ENCODE results near the gene SH3BP1.
"Not testable (repeated sequence)": the region's sequence is repeated elsewhere in the genome, so short reads cannot be mapped to it uniquely, and the experiment has no call there.

Gene SH3BP1

DNA sequence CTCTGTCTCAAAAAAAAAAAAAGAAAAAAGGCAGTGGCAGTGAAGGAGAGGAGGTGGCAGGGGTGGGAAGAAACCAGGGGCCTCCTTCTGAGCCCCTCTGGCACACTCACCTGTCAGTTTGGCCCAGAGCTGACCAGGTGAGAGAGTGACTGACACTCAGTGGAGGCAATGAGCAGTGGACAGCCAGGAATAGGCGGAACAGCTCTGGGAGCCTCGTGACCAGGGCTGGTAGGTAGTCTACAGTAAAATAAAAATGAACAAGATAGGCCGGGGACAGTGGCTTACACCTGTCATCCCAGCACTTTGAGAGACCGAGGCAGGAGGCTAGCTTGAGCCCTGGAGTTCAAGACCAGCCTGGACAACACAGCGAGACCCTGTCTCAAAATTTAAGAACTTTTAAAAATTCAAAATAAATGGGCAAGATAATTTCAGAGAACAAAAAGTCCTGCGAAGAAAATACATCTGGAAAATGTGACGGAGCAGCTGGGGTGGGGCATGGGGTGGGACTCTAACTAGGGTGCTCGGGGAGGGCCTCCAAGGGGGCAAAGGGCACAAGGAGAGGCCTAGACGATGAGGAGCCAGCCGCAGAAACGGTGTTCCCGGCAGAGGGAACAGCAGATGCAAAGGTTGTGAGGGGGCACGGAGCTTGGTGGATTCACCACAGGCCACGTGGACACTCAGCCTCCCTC, 15.2 kb downstream of the SH3BP1 start:
- no peak for FAIRE-seq
- DNase-seq (ENCODE audit: insufficient read length), result no peak
- no peak for TF ChIP-seq POLR2A (IDR thresholded peaks at IDR 0.05; ENCODE audit: low read depth, low read length)
- TF ChIP-seq POLR2AphosphoS5 (IDR thresholded peaks at IDR 0.05; ENCODE audit: low read depth, low read length), result no peak
- no peak for TF ChIP-seq TAF1 (IDR thresholded peaks at IDR 0.05; ENCODE audit: borderline replicate concordance, low read depth, low read length)

DNA sequence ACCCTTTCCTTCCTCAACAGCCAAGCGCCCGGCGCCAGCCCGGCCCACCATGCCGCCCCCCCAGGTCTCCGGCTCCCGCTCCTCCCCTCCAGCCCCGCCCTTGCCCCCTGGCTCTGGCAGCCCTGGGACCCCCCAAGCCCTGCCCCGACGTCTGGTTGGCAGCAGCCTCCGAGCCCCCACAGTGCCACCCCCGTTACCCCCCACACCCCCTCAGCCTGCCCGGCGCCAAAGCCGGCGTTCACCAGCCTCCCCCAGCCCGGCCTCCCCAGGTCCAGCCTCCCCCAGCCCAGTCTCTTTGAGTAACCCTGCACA, 15.7 kb downstream of the SH3BP1 start:
- TF ChIP-seq TAF1 (IDR thresholded peaks at IDR 0.05; ENCODE audit: borderline replicate concordance, low read depth, low read length), result no peak
- TF ChIP-seq POLR2AphosphoS5 (IDR thresholded peaks at IDR 0.05; ENCODE audit: low read depth, low read length), result no peak
- TF ChIP-seq POLR2A (IDR thresholded peaks at IDR 0.05; ENCODE audit: low read depth, low read length), result no peak
- FAIRE-seq (no peak), DNase-seq (ENCODE audit: insufficient read length) (no peak)

DNA sequence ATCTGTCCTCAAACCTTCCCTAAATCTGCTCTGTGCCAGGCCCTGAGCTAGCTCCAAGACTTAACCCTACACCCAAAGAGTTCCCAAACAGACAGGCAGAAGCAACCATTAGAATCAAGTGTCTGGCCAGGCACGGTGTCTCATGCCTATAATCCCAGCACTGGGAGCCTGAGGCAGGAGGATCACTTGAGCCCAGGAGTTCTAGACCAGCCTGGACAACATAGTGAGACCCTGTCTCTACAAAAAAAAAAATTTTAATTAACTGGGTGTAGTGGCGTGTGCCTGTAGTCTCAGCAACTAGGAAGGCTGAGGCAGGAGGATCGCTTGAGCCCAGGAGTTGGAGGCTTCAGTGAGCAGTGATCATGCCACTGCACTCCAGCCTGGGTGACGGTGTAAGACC, 17.1 kb downstream of the SH3BP1 start:
- not testable (repeated sequence) for DNase-seq (ENCODE audit: insufficient read length); FAIRE-seq

DNA sequence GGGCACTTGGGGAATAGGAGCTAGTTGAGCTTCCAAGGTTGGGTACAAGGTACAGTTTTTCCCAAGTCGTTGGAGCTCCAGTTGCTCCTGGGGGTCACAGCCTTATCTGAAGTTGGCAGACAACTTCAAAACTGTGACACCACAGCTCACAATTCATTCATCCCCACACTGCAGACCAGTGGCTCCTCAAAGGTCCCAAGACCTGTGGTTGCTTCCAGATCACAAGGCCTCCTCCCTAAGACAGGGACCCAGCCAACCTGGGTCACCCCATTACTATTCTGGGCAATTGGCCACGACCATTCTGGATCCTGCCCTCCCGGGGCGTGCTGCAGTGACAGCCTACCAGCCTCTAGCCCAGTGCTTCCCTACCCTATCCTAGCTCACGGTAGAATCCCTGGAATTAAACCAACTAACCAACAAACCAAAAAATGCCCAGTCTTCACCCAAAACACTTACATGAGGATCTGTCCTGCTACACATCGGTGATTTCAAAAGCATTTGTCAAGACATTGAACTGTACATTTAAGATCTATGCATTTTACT, 18.2 kb downstream of the SH3BP1 start:
- no peak for TF ChIP-seq TAF1 (IDR thresholded peaks at IDR 0.05; ENCODE audit: borderline replicate concordance, low read depth, low read length)
- TF ChIP-seq POLR2AphosphoS5 (IDR thresholded peaks at IDR 0.05; ENCODE audit: low read depth, low read length), result peak; percentile 81
- no peak; the same call in none of the 2 replicates for TF ChIP-seq POLR2A (IDR thresholded peaks at IDR 0.05; ENCODE audit: low read depth, low read length)
- DNase-seq (ENCODE audit: insufficient read length), result no peak
- FAIRE-seq, result peak; percentile 68

DNA sequence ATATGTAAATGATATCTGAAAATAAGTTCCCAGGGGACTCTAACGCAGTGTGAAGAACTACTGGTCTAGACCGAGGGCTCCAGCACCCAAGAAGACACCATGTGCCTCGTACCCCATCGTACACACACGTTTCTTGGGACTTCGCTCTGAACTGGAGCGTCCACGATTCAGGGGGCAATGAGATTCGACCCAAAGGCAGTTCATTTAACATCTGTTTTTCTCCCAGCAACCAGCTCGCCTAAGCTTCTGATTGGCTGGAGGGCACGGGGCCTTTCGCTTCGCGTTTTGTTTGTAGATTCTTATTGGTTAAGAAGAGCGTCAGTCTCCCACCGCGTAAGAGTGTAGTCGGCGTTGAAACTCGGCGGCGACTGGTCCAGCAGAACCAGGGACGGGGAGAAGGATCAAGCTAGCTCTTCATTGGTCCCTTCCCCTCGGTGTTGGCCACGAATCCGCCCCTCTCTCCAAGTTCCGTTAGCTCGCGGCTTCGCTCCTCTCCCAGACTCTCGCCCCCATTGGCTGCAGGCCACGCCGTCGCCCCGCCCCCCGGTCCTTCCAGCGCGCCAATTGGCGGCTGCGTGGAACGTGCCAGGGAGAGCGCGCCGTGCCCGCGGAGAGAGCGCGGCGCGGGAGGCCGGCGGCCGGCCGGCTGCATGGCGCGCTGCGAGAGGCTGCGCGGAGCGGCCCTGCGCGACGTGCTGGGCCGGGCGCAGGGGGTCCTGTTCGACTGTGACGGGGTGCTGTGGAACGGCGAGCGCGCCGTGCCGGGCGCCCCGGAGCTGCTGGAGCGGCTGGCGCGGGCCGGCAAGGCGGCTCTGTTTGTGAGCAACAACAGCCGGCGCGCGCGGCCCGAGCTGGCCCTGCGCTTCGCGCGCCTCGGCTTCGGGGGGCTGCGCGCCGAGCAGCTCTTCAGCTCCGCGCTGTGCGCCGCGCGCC, 18.9 kb downstream of the SH3BP1 start, which contains the start of gene PDXP:
TSS of gene PDXP (plus strand) at position 591 of the 933 bp plus-strand sequence. CDS start at position 651, 60 bp downstream.
- FAIRE-seq (peak; percentile 100), DNase-seq (ENCODE audit: insufficient read length) (peak; percentile 98)
- peak; percentile 72 for TF ChIP-seq POLR2A (IDR thresholded peaks at IDR 0.05; ENCODE audit: low read depth, low read length)
- TF ChIP-seq TAF1 (IDR thresholded peaks at IDR 0.05; ENCODE audit: borderline replicate concordance, low read depth, low read length), result no peak; the same call in 1 of the 2 replicates
- peak; percentile 24 for TF ChIP-seq POLR2AphosphoS5 (IDR thresholded peaks at IDR 0.05; ENCODE audit: low read depth, low read length)

DNA sequence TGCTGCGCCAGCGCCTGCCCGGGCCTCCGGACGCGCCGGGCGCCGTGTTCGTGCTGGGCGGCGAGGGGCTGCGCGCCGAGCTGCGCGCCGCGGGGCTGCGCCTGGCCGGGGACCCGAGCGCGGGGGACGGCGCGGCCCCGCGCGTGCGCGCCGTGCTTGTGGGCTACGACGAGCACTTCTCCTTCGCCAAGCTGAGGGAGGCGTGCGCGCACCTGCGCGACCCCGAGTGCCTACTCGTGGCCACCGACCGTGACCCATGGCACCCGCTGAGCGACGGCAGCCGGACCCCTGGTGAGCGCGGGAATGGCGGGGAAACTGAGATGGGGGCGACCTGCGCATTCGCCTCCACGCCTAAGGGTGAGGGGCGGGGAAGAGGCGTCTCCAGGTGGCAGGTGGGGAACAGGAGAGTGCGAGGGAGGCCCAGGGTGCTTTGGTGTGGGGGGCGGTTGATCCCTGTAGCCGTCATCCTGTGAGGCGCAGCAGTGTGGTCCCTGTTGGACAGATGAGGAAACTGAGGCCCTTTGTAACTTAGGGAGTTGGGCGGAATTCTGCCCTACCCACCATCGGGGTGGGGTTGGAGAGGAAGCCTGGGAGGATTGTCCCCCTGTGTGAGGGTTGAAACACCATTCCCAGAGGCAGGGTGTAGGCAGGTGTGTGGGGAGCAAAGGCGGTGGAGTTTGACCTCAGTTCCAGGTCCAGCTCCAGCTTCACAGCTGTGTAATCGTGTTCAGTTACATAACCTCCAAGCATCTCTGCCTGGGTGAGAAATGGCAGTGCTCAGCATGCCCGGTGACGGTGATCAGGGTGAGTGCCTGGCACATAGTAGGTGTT, 19.8 kb downstream of the SH3BP1 start:
- TF ChIP-seq POLR2AphosphoS5 (IDR thresholded peaks at IDR 0.05; ENCODE audit: low read depth, low read length) (no peak), POLR2A (IDR thresholded peaks at IDR 0.05; ENCODE audit: low read depth, low read length) (no peak), TAF1 (IDR thresholded peaks at IDR 0.05; ENCODE audit: borderline replicate concordance, low read depth, low read length) (no peak)
- FAIRE-seq (peak; percentile 94), DNase-seq (ENCODE audit: insufficient read length) (no peak)

DNA sequence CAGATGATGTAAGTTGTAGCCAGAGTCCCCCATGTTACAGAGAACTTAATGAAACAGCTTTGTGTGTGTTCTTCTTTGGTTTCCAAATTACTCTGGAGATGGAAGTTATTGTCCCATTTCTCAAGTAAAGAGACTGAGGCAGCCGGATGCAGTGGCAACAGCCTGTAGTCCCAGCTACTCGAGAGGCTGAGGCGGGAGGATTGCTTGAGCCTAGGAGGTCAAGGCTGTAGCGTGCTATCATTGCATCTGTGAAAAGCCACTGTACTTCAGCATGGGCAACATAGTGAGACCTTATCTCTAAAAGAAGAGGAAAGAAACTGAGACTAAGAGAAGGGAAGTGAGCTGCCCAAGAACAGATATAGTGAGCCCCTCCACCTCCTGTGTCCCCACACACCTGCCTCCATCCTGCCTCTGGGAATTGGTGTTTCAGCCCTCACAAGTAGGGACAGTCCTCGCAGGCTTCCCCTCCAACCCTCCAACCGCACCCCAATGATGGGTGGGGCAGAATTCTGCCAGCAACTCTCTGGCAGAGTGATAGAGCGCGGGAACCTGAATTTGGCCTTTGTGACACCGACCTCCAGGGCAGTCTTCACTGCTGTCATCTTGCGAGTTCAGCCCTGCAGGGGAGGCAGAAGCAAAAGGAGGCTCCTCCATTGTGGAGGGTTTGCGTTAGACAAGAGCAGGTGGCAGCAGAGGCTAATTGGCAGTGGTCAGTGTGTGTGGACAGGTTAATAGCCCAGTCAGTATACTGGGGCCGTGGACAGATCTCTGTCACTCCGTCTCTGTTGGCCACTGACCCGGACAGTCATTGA, 20.6 kb downstream of the SH3BP1 start:
- no peak for DNase-seq (ENCODE audit: insufficient read length)
- FAIRE-seq, result peak; percentile 44

DNA sequence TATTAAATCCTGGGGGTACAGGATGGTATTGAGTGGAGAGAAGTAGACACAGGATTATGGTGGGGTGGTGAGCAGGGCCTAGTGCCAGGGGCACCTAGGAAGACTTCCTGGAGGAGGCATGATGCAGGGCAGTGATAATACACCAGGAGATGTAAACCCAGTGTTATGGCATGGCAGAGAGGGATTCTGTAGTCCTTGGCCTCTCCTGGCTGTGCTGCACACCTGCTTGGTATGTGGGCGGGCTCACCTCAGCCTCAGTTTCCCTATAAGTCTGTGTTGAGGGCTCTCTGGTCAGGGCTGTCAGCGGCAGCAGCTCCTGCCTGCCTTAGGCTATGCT, 21.2 kb downstream of the SH3BP1 start:
- DNase-seq (ENCODE audit: insufficient read length) (no peak), FAIRE-seq (no peak)
- TF ChIP-seq POLR2AphosphoS5 (IDR thresholded peaks at IDR 0.05; ENCODE audit: low read depth, low read length), result no peak
- no peak for TF ChIP-seq POLR2A (IDR thresholded peaks at IDR 0.05; ENCODE audit: low read depth, low read length)
- no peak for TF ChIP-seq TAF1 (IDR thresholded peaks at IDR 0.05; ENCODE audit: borderline replicate concordance, low read depth, low read length)

More for the DNA sequence above, 20.6 kb downstream of the SH3BP1 start:
- no peak for TF ChIP-seq POLR2A (IDR thresholded peaks at IDR 0.05; ENCODE audit: low read depth, low read length)
- no peak for TF ChIP-seq TAF1 (IDR thresholded peaks at IDR 0.05; ENCODE audit: borderline replicate concordance, low read depth, low read length)
- no peak for TF ChIP-seq POLR2AphosphoS5 (IDR thresholded peaks at IDR 0.05; ENCODE audit: low read depth, low read length)

DNA sequence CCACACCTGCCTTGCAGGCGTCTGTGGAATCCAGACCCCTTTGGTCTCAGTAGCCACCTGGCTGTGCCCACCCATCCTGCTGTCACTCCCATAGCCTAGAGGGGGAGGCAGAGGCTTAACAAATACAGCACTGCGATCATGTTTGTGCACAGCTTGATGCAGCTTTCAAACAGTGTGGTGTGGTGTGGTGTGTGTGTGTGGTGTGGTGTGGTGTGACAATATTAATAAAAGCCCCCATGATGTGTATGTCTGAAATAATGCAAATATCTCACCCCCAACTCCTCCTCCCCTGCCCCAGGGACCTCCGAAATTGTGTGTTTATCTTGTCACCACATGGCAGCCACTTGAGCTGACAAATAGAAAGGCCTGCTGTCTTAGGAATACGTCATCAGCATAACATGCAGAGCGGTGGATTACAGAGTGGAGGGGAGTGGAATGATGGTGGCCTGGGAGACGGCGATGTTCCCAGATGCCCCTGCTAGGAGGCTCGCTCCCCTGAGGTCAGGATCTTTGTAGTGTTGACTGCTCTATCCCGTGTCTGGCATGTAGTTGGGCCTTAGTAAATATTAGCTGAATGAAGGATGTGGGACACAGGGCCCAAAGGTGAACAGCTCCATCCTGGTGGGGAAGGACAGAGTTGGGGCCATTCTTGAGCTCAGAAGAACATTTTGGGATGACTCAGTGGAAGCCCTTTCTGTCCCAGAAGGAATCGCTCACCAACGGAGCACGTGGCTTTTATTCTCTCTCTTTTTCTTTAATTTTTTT, 21.9 kb downstream of the SH3BP1 start:
- TF ChIP-seq POLR2A (IDR thresholded peaks at IDR 0.05; ENCODE audit: low read depth, low read length) (no peak), TAF1 (IDR thresholded peaks at IDR 0.05; ENCODE audit: borderline replicate concordance, low read depth, low read length) (no peak), POLR2AphosphoS5 (IDR thresholded peaks at IDR 0.05; ENCODE audit: low read depth, low read length) (no peak)
- peak; percentile 54 for FAIRE-seq
- no peak for DNase-seq (ENCODE audit: insufficient read length)

DNA sequence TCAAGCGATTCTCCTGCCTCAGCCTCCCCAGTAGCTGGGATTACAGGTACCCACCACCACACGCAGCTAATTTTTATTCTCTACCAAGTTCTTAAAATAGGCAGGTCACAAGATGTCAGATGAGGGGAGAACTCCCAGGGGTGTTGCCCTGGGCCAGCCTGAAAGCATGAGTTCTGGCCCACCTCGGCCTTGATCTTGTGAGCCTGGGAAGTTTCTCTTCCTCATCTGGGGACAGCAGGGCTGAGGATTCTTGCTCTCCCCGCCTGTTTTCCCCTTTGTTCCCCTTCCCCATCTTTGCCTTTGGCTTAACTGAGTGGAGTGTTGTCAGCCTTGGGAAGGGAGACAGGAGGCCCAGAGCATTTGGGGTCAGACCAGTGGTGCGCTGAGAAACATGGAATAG, 22.6 kb downstream of the SH3BP1 start:
- no peak for TF ChIP-seq POLR2A (IDR thresholded peaks at IDR 0.05; ENCODE audit: low read depth, low read length)
- TF ChIP-seq TAF1 (IDR thresholded peaks at IDR 0.05; ENCODE audit: borderline replicate concordance, low read depth, low read length), result no peak
- no peak for TF ChIP-seq POLR2AphosphoS5 (IDR thresholded peaks at IDR 0.05; ENCODE audit: low read depth, low read length)
- DNase-seq (ENCODE audit: insufficient read length) (no peak), FAIRE-seq (no peak)

Measured in GM12892 (cell line).